HEK293 (cell line): ENCODE measurements around the gene NNT.

ENCODE experiments used
- CTCF ChIA-PET: fragments of 350-600 bp; formaldehyde crosslinking; extraction: SDS; loops from one replicate; lab custom pipeline; 2021; ENCODE audit warnings: antibody characterized with exemption; lab: Yijun Ruan, JAX
- POLR2A ChIA-PET: fragments of 300-600 bp; formaldehyde crosslinking; extraction: SDS; loops from one replicate; lab custom pipeline; 2020; ENCODE audit warnings: antibody characterized with exemption, inconsistent platforms; lab: Yijun Ruan, JAX
- H3K27ac ChIP-seq: fragments of 200-500 bp; sonication (Bioruptor generic); 2 replicates; pipeline ENCODE4 v1.5.1; 2014; ENCODE audit warnings: low read depth, low read length, control low read depth, inconsistent platforms; ENCODE audit errors: extremely low read depth
- H3K36me3 ChIP-seq, 2 experiments: fragments of 200-500 bp in 1 of 2; sonication (Bioruptor generic) in 1 of 2; 1 replicate in 1 of 2; 2 replicates in 1 of 2; pipeline ENCODE4 v1.5.1; 2014 to 2017; ENCODE audit warnings: inconsistent platforms in 2 of 2, low read length in 2 of 2; ENCODE audit not compliant: control insufficient read depth in 2 of 2, insufficient read depth in 1 of 2
- H3K4me1 ChIP-seq: fragments of 200-500 bp; sonication (Bioruptor generic); 2 replicates; pipeline ENCODE4 v1.5.1; 2014; ENCODE audit warnings: mild to moderate bottlenecking, low read length, inconsistent platforms; ENCODE audit not compliant: control insufficient read depth, insufficient read depth
- H3K4me3 ChIP-seq: 2 replicates; pipeline ENCODE4 v1.5.1; 2011; ENCODE audit warnings: low read depth, mild to moderate bottlenecking, control low read depth, low read length, moderate library complexity
- H3K9me3 ChIP-seq: fragments of 200-500 bp; sonication (Bioruptor generic); 2 replicates; pipeline ENCODE4 v1.5.1; 2014; ENCODE audit warnings: low read depth, low read length, inconsistent platforms; ENCODE audit not compliant: control insufficient read depth, insufficient read depth
- BCL6B ChIP-seq: fragments of 450-650 bp; formaldehyde crosslinking; IDR thresholded peaks from 2 replicates; pipeline ENCODE4 v1.5.1; 2017; ENCODE audit warnings: missing biosample characterization, missing genetic modification characterization
- FEZF1 ChIP-seq: fragments of 450-650 bp; formaldehyde crosslinking; IDR thresholded peaks from 2 replicates; pipeline ENCODE4 v1.5.1; 2016; ENCODE audit warnings: missing biosample characterization, missing genetic modification characterization
- HOXC10 ChIP-seq: sonication (generic); formaldehyde crosslinking; IDR thresholded peaks from 2 replicates; pipeline ENCODE4 v1.8.1; 2023; ENCODE audit warnings: mild to moderate bottlenecking, missing genetic modification reagents
- INSM2 ChIP-seq: fragments of 450-650 bp; formaldehyde crosslinking; IDR thresholded peaks from 2 replicates; pipeline ENCODE4 v1.5.1; 2016; ENCODE audit warnings: missing biosample characterization, missing genetic modification characterization
- MZF1 ChIP-seq: fragments of 450-650 bp; formaldehyde crosslinking; IDR thresholded peaks from 2 replicates; pipeline ENCODE4 v1.5.1; 2017; ENCODE audit warnings: missing biosample characterization, missing genetic modification characterization, borderline replicate concordance
- PRDM6 ChIP-seq: fragments of 450-650 bp; formaldehyde crosslinking; IDR thresholded peaks from 2 replicates; pipeline ENCODE4 v1.5.1; 2017; ENCODE audit warnings: missing biosample characterization, missing genetic modification characterization
- REPIN1 ChIP-seq: fragments of 450-650 bp; formaldehyde crosslinking; IDR thresholded peaks from 2 replicates; pipeline ENCODE4 v1.5.1; 2017; ENCODE audit warnings: missing biosample characterization, missing genetic modification characterization, low read depth
- SCRT2 ChIP-seq: fragments of 450-650 bp; formaldehyde crosslinking; IDR thresholded peaks from 2 replicates; pipeline ENCODE4 v1.5.1; 2016; ENCODE audit warnings: missing biosample characterization, missing genetic modification characterization
- YY1 ChIP-seq: fragments of 450-650 bp; formaldehyde crosslinking; IDR thresholded peaks from 2 replicates; pipeline ENCODE4 v1.5.1; 2018; ENCODE audit warnings: missing biosample characterization, missing genetic modification characterization
- ZFP37 ChIP-seq: fragments of 450-650 bp; formaldehyde crosslinking; IDR thresholded peaks from 2 replicates; pipeline ENCODE4 v1.5.1; 2016; ENCODE audit warnings: missing biosample characterization, missing genetic modification characterization
- ZNF146 ChIP-seq: fragments of 450-650 bp; formaldehyde crosslinking; IDR thresholded peaks from 2 replicates; pipeline ENCODE4 v1.5.1; 2016; ENCODE audit warnings: missing biosample characterization, missing genetic modification characterization
- ZNF184 ChIP-seq: fragments of 450-650 bp; IDR thresholded peaks from 2 replicates; pipeline ENCODE4 v1.5.1; 2018; ENCODE audit warnings: missing biosample characterization, mild to moderate bottlenecking, missing genetic modification characterization
- ZNF423 ChIP-seq: fragments of 450-650 bp; formaldehyde crosslinking; IDR thresholded peaks from 2 replicates; pipeline ENCODE4 v1.5.1; 2016; ENCODE audit warnings: missing biosample characterization, missing genetic modification characterization
- ZNF449 ChIP-seq: fragments of 450-650 bp; formaldehyde crosslinking; IDR thresholded peaks from 2 replicates; pipeline ENCODE4 v1.5.1; 2017; ENCODE audit warnings: missing biosample characterization, mild to moderate bottlenecking, missing genetic modification characterization, moderate library complexity
- ZNF600 ChIP-seq: fragments of 450-650 bp; formaldehyde crosslinking; IDR thresholded peaks from 2 replicates; pipeline ENCODE4 v1.5.1; 2016; ENCODE audit warnings: missing biosample characterization, missing genetic modification characterization
- ZSCAN16 ChIP-seq: fragments of 450-650 bp; formaldehyde crosslinking; IDR thresholded peaks from 2 replicates; pipeline ENCODE4 v1.5.1; 2016; ENCODE audit warnings: missing biosample characterization, missing genetic modification characterization
- ZXDB ChIP-seq: fragments of 450-650 bp; formaldehyde crosslinking; IDR thresholded peaks from 2 replicates; pipeline ENCODE4 v1.5.1; 2016; ENCODE audit warnings: missing biosample characterization, missing genetic modification characterization

NNT gene

GRCh38 chr5:43567967-43568366 lies 35.0 kb upstream of the NNT start:
- TF ChIP-seq REPIN1 = no peak
- no peak for TF ChIP-seq YY1 (tag by site-specific recombination)
- TF ChIP-seq ZNF184 (tag by site-specific recombination) = no peak
- no peak for TF ChIP-seq INSM2 (tag by site-specific recombination)
- TF ChIP-seq ZNF423 (tag by site-specific recombination) = no peak
- TF ChIP-seq ZNF449 (tag by site-specific recombination) = no peak
- no peak for TF ChIP-seq ZNF600
- no peak for TF ChIP-seq ZSCAN16 (tag by site-specific recombination)
- TF ChIP-seq ZFP37 = no peak
- no peak for TF ChIP-seq ZNF146 (tag by site-specific recombination)
- Histone ChIP-seq H3K27ac (no peak overlapping the region), H3K36me3 (no peaks in the 10 kb centered on the region), H3K9me3 (no peaks in the 10 kb centered on the region), H3K4me3 (no peak overlapping the region), H3K4me1 (peaks cover 28% of the 10 kb centered on the region)
- ChIA-PET CTCF (interaction anchor here (0.7 to 1.2 kb wide), 2 partner anchors 9 to 36 kb away, joined by 3 to 6 read pairs; partner anchors contain the start of gene NNT), POLR2A (no interaction called here)

- H3K9me3 ChIP-seq = no peaks in the 10 kb centered on the region
- CTCF ChIA-PET = interaction anchor here (0.6 to 0.7 kb wide), 2 partner anchors 79 to 317 kb away, joined by 3 read pairs; no protein-coding TSS in a partner anchor
These were observed 33.7 kb upstream of the NNT start for GRCh38 chr5:43569236-43569746.

GRCh38 chr5:43570450-43571158 lies 32.4 kb upstream of the NNT start:
- POLR2A ChIA-PET = interaction anchor here (0.6 kb wide), 1 partner anchor 449 kb away, joined by 5 read pairs; no protein-coding TSS in a partner anchor
- TF ChIP-seq PRDM6 (tag by site-specific recombination) = peak; percentile 12; the same call in 1 of the 2 replicates
- peak; percentile 94 for TF ChIP-seq FEZF1 (tag by site-specific recombination)
- peak; percentile 46; the same call in 1 of the 2 replicates for TF ChIP-seq YY1 (tag by site-specific recombination)
- no peak for TF ChIP-seq HOXC10
- peaks cover 5 to 7% of the 10 kb centered on the region in 2 experiments; a peak in 2 of 3 replicates for H3K36me3 ChIP-seq

More at GRCh38 chr5:43569236-43569746, 33.7 kb upstream of the NNT start:
- no peaks in the 10 kb centered on the region for H3K36me3 ChIP-seq
- no peak overlapping the region for H3K4me3 ChIP-seq
- H3K27ac ChIP-seq = no peak overlapping the region
- TF ChIP-seq BCL6B (0 out of 2 replicates have a peak, but pooled peaks have one; percentile 33), ZXDB (tag by site-specific recombination) (no peak), SCRT2 (tag by site-specific recombination) (0 out of 2 replicates have a peak, but pooled peaks have one; percentile 16), MZF1 (tag by site-specific recombination) (peak; percentile 36; the same call in 1 of the 2 replicates)
- TF ChIP-seq, all 188 proteins: peak for 3
- POLR2A ChIA-PET = no interaction called here
- peaks cover 30% of the 10 kb centered on the region for H3K4me1 ChIP-seq

More at GRCh38 chr5:43570450-43571158, 32.4 kb upstream of the NNT start:
- H3K9me3 ChIP-seq = no peaks in the 10 kb centered on the region
- H3K4me1 ChIP-seq = peaks cover 30% of the 10 kb centered on the region
- no peak overlapping the region for H3K4me3 ChIP-seq
- H3K27ac ChIP-seq = no peak overlapping the region
- CTCF ChIA-PET = interaction anchor here (1.2 kb wide), 1 partner anchor 11 kb away, joined by 5 read pairs; no protein-coding TSS in a partner anchor
